GM12878 (cell line): Measurements from ENCODE around the gene SCNN1A. TPM values are rescaled to one million over a fixed set of nuclear protein-coding genes. Genes with fewer than 3 reads are reported as not detected.

Experiments used
- BCL11A ChIP-seq: IDR thresholded peaks from 2 replicates; pipeline ENCODE4 v1.6.1; 2011; ENCODE audit warnings: low read depth, low read length
- CHD4 ChIP-seq: fragments of 200-600 bp; sonication (generic); IDR thresholded peaks from 2 replicates; pipeline ENCODE4 v1.6.1; 2016; ENCODE audit warnings: mild to moderate bottlenecking
- EED ChIP-seq: sonication (generic); IDR thresholded peaks from 2 replicates; pipeline ENCODE4 v1.6.1; 2016; ENCODE audit warnings: antibody characterized with exemption, low read depth
- EZH2 ChIP-seq: IDR thresholded peaks from 2 replicates; pipeline ENCODE4 v1.6.1; 2012; ENCODE audit warnings: low read depth, mild to moderate bottlenecking, control low read depth, inconsistent platforms, low read length, borderline replicate concordance; ENCODE audit not compliant: control insufficient read depth
- HCFC1 ChIP-seq: fragments of 150-350 bp; IDR thresholded peaks from 2 replicates; pipeline ENCODE4 v1.6.1; 2014; ENCODE audit warnings: low read length
- IKZF2 ChIP-seq, 2 experiments: fragments of 450-650 bp; IDR thresholded peaks; 2 replicates each; pipeline ENCODE4 v1.6.1; 2017; ENCODE audit warnings: mild to moderate bottlenecking in 2 of 2, moderate library complexity in 2 of 2
- JUND ChIP-seq: IDR thresholded peaks from 2 replicates; pipeline ENCODE4 v1.6.1; 2012; ENCODE audit warnings: low read depth, mild to moderate bottlenecking, low read length, improper control_type of control experiment, moderate library complexity
- KLF5 ChIP-seq: fragments of 450-650 bp; IDR thresholded peaks from 2 replicates; pipeline ENCODE4 v1.6.1; 2014; ENCODE audit warnings: mild to moderate bottlenecking; ENCODE audit not compliant: partially characterized antibody
- NRF1 ChIP-seq: conservative IDR thresholded peaks from 2 replicates; pipeline ENCODE4 v1.6.1; 2011; ENCODE audit warnings: mild to moderate bottlenecking, low read depth, low read length, improper control_type of control experiment
- RBBP5 ChIP-seq: fragments of 200-600 bp; sonication (generic); conservative IDR thresholded peaks from 2 replicates; pipeline ENCODE4 v1.6.1; 2016
- SREBF2 ChIP-seq: IDR thresholded peaks from 2 replicates; pipeline ENCODE4 v1.6.1; 2012; ENCODE audit warnings: mild to moderate bottlenecking, low read length
- ZBED1 ChIP-seq: IDR thresholded peaks from 2 replicates; pipeline ENCODE4 v1.6.1; 2016; ENCODE audit warnings: borderline replicate concordance
- ZNF207 ChIP-seq: fragments of 450-650 bp; IDR thresholded peaks from 2 replicates; pipeline ENCODE4 v1.6.1; 2014; ENCODE audit warnings: antibody characterized with exemption, mild to moderate bottlenecking, borderline replicate concordance
- ZNF217 ChIP-seq: fragments of 450-650 bp; IDR thresholded peaks from 2 replicates; pipeline ENCODE4 v1.6.1; 2017; ENCODE audit warnings: antibody characterized with exemption, mild to moderate bottlenecking
- ZNF384 ChIP-seq: IDR thresholded peaks from 2 replicates; pipeline ENCODE4 v1.6.1; 2012; ENCODE audit warnings: low read depth, mild to moderate bottlenecking, low read length, improper control_type of control experiment, borderline replicate concordance
- ZZZ3 ChIP-seq: IDR thresholded peaks from 2 replicates; pipeline ENCODE4 v1.6.1; 2011; ENCODE audit warnings: low read depth; ENCODE audit not compliant: control insufficient read depth, insufficient read length
- polyA plus RNA-seq, 11 experiments: library from polyadenylated mRNA; depleted of rRNA in 4 of 11; unstranded in 6 of 11; stranded (reverse) in 5 of 11; fragments of >200 nt; fragmentation: Nextera tagmentation in 4 of 11; fragmentation: Illumina TruSeq in 1 of 11; extraction: Ambion mirVana in 4 of 11; extraction: Trizol in 1 of 11; gene quantifications; 1 replicate in 1 of 11; 2 replicates in 10 of 11; pipeline versions ENCODE4 v1.2.1 to v1.2.3, GENCODE V29; 2011 to 2016; ENCODE audit warnings: inconsistent platforms in 2 of 11, missing spikeins in 2 of 11, low read depth in 1 of 11
- total RNA-seq, 4 experiments: library from RNA; depleted of rRNA in 3 of 4; stranded (reverse); fragments of >200 nt in 3 of 4; fragmentation: Illumina TruSeq in 1 of 4; extraction: Trizol in 1 of 4; gene quantifications; 2 replicates each; pipeline versions ENCODE4 v1.2.1 to v1.2.3, GENCODE V29; 2013 to 2021
- TF ChIP-seq, protein P1 (sequence below): fragments of 450-650 bp; IDR thresholded peaks from 2 replicates; pipeline ENCODE4 v1.6.1; 2017; ENCODE audit warnings: low read depth, mild to moderate bottlenecking, moderate library complexity
- TF ChIP-seq, protein P2 (sequence below): fragments of 450-650 bp; IDR thresholded peaks from 2 replicates; pipeline ENCODE4 v1.6.1; 2014; ENCODE audit warnings: mild to moderate bottlenecking
- TF ChIP-seq, protein P3 (sequence below): IDR thresholded peaks from 2 replicates; pipeline ENCODE4 v1.6.1; 2011; ENCODE audit warnings: borderline replicate concordance, low read depth, mild to moderate bottlenecking, moderate library complexity, low read length; ENCODE audit not compliant: insufficient read depth, poor library complexity, severe bottlenecking
- TF ChIP-seq, protein P4 (sequence below): fragments of 150-350 bp; IDR thresholded peaks from 2 replicates; pipeline ENCODE4 v1.6.1; 2016; ENCODE audit warnings: low read depth, low read length

Gene SCNN1A
- total and polyA plus RNA-seq, 10 of the 15 experiments (the other 5 are each of a cell fraction or from before 2014, with no cell fraction given), result 0.14 to 0.69 TPM; not detected in 8

DNA sequence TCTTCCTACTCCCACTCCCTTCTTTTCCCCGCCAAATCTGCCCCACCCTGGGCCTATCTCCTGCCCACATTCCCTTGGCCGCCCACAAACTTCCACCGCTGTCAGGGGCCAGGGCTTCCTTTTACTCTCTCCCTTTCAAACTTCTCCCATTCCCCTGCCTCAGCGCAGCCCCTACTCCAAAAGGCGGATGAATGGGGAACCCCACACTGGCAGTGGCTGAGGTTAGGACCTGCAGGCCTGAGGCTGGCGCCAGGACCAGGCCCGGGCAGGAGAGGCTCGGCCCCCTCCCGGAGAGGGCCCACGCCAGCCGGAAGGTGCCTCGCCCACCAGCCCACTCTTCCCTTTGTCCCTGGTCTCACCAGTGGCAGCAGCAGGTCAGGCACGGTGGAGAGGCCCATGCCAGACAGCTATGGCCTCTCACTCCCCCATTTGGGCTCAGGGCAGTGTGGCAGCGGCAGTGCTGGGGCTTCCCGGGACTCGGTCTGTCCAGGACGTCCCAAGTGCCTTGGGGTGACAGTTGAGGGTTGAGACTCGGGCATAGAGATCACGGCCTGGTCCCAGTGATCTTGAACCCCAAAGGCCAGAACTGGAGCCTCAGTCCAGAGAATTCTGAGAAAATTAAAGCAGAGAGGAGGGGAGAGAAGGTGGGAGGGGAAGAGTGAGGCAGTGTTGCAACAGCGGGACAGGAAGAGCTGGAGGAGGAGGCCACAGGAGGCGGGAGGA, 33.8 kb downstream of the SCNN1A start, which contains the start of gene TNFRSF1A (continued):
- TF ChIP-seq, protein P1, sequence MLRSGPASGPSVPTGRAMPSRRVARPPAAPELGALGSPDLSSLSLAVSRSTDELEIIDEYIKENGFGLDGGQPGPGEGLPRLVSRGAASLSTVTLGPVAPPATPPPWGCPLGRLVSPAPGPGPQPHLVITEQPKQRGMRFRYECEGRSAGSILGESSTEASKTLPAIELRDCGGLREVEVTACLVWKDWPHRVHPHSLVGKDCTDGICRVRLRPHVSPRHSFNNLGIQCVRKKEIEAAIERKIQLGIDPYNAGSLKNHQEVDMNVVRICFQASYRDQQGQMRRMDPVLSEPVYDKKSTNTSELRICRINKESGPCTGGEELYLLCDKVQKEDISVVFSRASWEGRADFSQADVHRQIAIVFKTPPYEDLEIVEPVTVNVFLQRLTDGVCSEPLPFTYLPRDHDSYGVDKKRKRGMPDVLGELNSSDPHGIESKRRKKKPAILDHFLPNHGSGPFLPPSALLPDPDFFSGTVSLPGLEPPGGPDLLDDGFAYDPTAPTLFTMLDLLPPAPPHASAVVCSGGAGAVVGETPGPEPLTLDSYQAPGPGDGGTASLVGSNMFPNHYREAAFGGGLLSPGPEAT, result peak; percentile 73; the same call in 1 of the 2 replicates
- TF ChIP-seq NRF1, result no peak
- TF ChIP-seq, protein P2, sequence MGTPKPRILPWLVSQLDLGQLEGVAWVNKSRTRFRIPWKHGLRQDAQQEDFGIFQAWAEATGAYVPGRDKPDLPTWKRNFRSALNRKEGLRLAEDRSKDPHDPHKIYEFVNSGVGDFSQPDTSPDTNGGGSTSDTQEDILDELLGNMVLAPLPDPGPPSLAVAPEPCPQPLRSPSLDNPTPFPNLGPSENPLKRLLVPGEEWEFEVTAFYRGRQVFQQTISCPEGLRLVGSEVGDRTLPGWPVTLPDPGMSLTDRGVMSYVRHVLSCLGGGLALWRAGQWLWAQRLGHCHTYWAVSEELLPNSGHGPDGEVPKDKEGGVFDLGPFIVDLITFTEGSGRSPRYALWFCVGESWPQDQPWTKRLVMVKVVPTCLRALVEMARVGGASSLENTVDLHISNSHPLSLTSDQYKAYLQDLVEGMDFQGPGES, result no peak
- TF ChIP-seq KLF5, result peak; percentile 15
- peak; percentile 60 to 67; a peak in 3 of 4 replicates for TF ChIP-seq IKZF2 (IDR thresholded peaks at IDR 0.05)
- no peak for TF ChIP-seq CHD4
- no peak for TF ChIP-seq ZZZ3
- TF ChIP-seq ZNF217, result no peak
- TF ChIP-seq, protein P3, sequence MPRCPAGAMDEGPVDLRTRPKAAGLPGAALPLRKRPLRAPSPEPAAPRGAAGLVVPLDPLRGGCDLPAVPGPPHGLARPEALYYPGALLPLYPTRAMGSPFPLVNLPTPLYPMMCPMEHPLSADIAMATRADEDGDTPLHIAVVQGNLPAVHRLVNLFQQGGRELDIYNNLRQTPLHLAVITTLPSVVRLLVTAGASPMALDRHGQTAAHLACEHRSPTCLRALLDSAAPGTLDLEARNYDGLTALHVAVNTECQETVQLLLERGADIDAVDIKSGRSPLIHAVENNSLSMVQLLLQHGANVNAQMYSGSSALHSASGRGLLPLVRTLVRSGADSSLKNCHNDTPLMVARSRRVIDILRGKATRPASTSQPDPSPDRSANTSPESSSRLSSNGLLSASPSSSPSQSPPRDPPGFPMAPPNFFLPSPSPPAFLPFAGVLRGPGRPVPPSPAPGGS, result no peak
- TF ChIP-seq SREBF2, result no peak
- no peak for TF ChIP-seq ZNF207
- TF ChIP-seq ZBED1, result no peak
- TF ChIP-seq, protein P4, sequence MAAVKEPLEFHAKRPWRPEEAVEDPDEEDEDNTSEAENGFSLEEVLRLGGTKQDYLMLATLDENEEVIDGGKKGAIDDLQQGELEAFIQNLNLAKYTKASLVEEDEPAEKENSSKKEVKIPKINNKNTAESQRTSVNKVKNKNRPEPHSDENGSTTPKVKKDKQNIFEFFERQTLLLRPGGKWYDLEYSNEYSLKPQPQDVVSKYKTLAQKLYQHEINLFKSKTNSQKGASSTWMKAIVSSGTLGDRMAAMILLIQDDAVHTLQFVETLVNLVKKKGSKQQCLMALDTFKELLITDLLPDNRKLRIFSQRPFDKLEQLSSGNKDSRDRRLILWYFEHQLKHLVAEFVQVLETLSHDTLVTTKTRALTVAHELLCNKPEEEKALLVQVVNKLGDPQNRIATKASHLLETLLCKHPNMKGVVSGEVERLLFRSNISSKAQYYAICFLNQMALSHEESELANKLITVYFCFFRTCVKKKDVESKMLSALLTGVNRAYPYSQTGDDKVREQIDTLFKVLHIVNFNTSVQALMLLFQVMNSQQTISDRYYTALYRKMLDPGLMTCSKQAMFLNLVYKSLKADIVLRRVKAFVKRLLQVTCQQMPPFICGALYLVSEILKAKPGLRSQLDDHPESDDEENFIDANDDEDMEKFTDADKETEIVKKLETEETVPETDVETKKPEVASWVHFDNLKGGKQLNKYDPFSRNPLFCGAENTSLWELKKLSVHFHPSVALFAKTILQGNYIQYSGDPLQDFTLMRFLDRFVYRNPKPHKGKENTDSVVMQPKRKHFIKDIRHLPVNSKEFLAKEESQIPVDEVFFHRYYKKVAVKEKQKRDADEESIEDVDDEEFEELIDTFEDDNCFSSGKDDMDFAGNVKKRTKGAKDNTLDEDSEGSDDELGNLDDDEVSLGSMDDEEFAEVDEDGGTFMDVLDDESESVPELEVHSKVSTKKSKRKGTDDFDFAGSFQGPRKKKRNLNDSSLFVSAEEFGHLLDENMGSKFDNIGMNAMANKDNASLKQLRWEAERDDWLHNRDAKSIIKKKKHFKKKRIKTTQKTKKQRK, result no peak
- TF ChIP-seq JUND, result no peak
- TF ChIP-seq RBBP5, result no peak
- TF ChIP-seq EED, result no peak
- no peak for TF ChIP-seq ZNF384
- TF ChIP-seq EZH2, result no peak
- TF ChIP-seq BCL11A, result no peak
- no peak for TF ChIP-seq HCFC1
